Loucy (cell line): ENCODE data around the gene DUSP22.
A peak's percentile ranks its signal among the peaks of the same experiment; 100 is the strongest.

Experiments used
- H2AFZ ChIP-seq: fragments of 200-600 bp; sonication (generic); 2 replicates; pipeline ENCODE4 v1.6.0; 2016; ENCODE audit warnings: antibody characterized with exemption, mild to moderate bottlenecking, low read length, moderate library complexity
- H3F3A ChIP-seq: fragments of 200-600 bp; 2 replicates; pipeline ENCODE4 v1.6.0; 2016; ENCODE audit warnings: antibody characterized with exemption, low read depth, mild to moderate bottlenecking
- H3K27me3 ChIP-seq: fragments of 200-600 bp; sonication (generic); 2 replicates; pipeline ENCODE4 v1.6.1; 2014; ENCODE audit warnings: low read length, mild to moderate bottlenecking; ENCODE audit not compliant: insufficient read depth, poor library complexity, severe bottlenecking
- H3K36me3 ChIP-seq: fragments of 200-600 bp; sonication (generic); 2 replicates; pipeline ENCODE4 v1.6.1; 2016; ENCODE audit warnings: low read length; ENCODE audit not compliant: insufficient read depth
- H3K4me1 ChIP-seq: fragments of 200-600 bp; sonication (generic); 2 replicates; pipeline ENCODE4 v1.5.1; 2014; ENCODE audit warnings: low read length, mild to moderate bottlenecking; ENCODE audit not compliant: insufficient read depth, poor library complexity, severe bottlenecking
- H3K4me2 ChIP-seq: fragments of 200-600 bp; sonication (generic); 2 replicates; pipeline ENCODE4 v1.6.0; 2014; ENCODE audit warnings: antibody characterized with exemption, low read length, low read depth, mild to moderate bottlenecking; ENCODE audit not compliant: poor library complexity, severe bottlenecking
- H3K4me3 ChIP-seq: fragments of 200-600 bp; sonication (generic); 2 replicates; pipeline ENCODE4 v1.5.1; 2014; ENCODE audit warnings: low read length, mild to moderate bottlenecking, mixed read lengths; ENCODE audit not compliant: poor library complexity, severe bottlenecking
- H3K79me2 ChIP-seq: fragments of 200-600 bp; sonication (generic); 2 replicates; pipeline ENCODE4 v1.6.1; 2014; ENCODE audit warnings: low read length; ENCODE audit not compliant: insufficient read depth
- H3K9ac ChIP-seq: fragments of 200-600 bp; sonication (generic); 2 replicates; pipeline ENCODE4 v1.6.0; 2014; ENCODE audit warnings: mild to moderate bottlenecking, low read depth, low read length, moderate library complexity; ENCODE audit not compliant: poor library complexity, severe bottlenecking
- H3K9me2 ChIP-seq: fragments of 200-600 bp; sonication (generic); replicated peaks from 2 replicates; pipeline ENCODE4 v1.6.1; 2016; ENCODE audit warnings: low read depth, low read length, mixed read lengths
- H3K9me3 ChIP-seq: fragments of 200-600 bp; sonication (generic); 2 replicates; pipeline ENCODE4 v1.6.1; 2014; ENCODE audit warnings: mild to moderate bottlenecking, antibody characterized with exemption, low read length, low read depth; ENCODE audit not compliant: insufficient read depth
- H4K20me1 ChIP-seq: fragments of 200-600 bp; sonication (generic); 2 replicates; pipeline ENCODE4 v1.6.0; 2014; ENCODE audit warnings: antibody characterized with exemption, low read length, mild to moderate bottlenecking; ENCODE audit not compliant: insufficient read depth, poor library complexity, severe bottlenecking
- CTCF ChIP-seq: fragments of 200-600 bp; sonication (generic); conservative IDR thresholded peaks from 2 replicates; pipeline ENCODE4 v1.5.1; 2014; ENCODE audit warnings: mild to moderate bottlenecking, antibody characterized with exemption, low read length
- EZH2phosphoT487 ChIP-seq: fragments of 200-600 bp; IDR thresholded peaks from 2 replicates; pipeline ENCODE4 v1.6.1; 2018; ENCODE audit warnings: antibody characterized with exemption, mild to moderate bottlenecking, moderate library complexity, borderline replicate concordance

DUSP22 gene

GRCh38 chr6:256169-256568, 36.1 kb upstream of the DUSP22 start:
- Histone ChIP-seq H3F3A (no peaks in the 10 kb centered on the region), H3K4me1 (peaks cover 48% of the 10 kb centered on the region), H3K4me2 (no peak overlapping the region)

GRCh38 chr6:257031-257725, 35.1 kb upstream of the DUSP22 start:
- no peaks in the 10 kb centered on the region for H4K20me1 ChIP-seq
- H2AFZ ChIP-seq = no peak overlapping the region

More at GRCh38 chr6:256169-256568, 36.1 kb upstream of the DUSP22 start:
- H3K36me3 ChIP-seq = no peaks in the 10 kb centered on the region
- no peaks in the 10 kb centered on the region for H3K27me3 ChIP-seq
- no peak overlapping the region for H3K4me3 ChIP-seq
- H3K9me2 ChIP-seq = no peaks in the 10 kb centered on the region
- no peaks in the 10 kb centered on the region for H4K20me1 ChIP-seq
- TF ChIP-seq EZH2phosphoT487 (no peak), CTCF (no peak)
- H2AFZ ChIP-seq = no peak overlapping the region
- H3K79me2 ChIP-seq = no peaks in the 10 kb centered on the region
- H3K9me3 ChIP-seq = no peaks in the 10 kb centered on the region
- H3K9ac ChIP-seq = no peak overlapping the region

GRCh38 chr6:257774-258173, 34.5 kb upstream of the DUSP22 start:
- Histone ChIP-seq H3K4me2 (peak overlapping the region; percentile 45), H4K20me1 (no peaks in the 10 kb centered on the region), H3K9ac (no peak overlapping the region), H3K27me3 (no peaks in the 10 kb centered on the region), H3K9me3 (no peaks in the 10 kb centered on the region), H3F3A (no peaks in the 10 kb centered on the region), H3K4me1 (peaks cover 45% of the 10 kb centered on the region), H2AFZ (no peak overlapping the region), H3K36me3 (no peaks in the 10 kb centered on the region), H3K9me2 (no peaks in the 10 kb centered on the region), H3K79me2 (no peaks in the 10 kb centered on the region), H3K4me3 (no peak overlapping the region)
- TF ChIP-seq CTCF = no peak
- TF ChIP-seq EZH2phosphoT487 = no peak

More at GRCh38 chr6:257031-257725, 35.1 kb upstream of the DUSP22 start:
- no peaks in the 10 kb centered on the region for H3K27me3 ChIP-seq
- peaks cover 44% of the 10 kb centered on the region for H3K4me1 ChIP-seq
- no peak overlapping the region for H3K4me3 ChIP-seq
- H3K9me2 ChIP-seq = no peaks in the 10 kb centered on the region
- H3K36me3 ChIP-seq = no peaks in the 10 kb centered on the region
- TF ChIP-seq CTCF (no peak), EZH2phosphoT487 (no peak)
- no peaks in the 10 kb centered on the region for H3K79me2 ChIP-seq
- H3K9ac ChIP-seq = no peak overlapping the region
- H3K9me3 ChIP-seq = no peaks in the 10 kb centered on the region
- peak overlapping the region; percentile 45 for H3K4me2 ChIP-seq
- no peaks in the 10 kb centered on the region for H3F3A ChIP-seq
